IMR-90 (cell line): ENCODE measurements around the gene CFAP58. TPM values are rescaled to one million over a fixed set of nuclear protein-coding genes. Genes with fewer than 3 reads are reported as not detected.

Experiments used
- ATAC-seq: fragments of 200-7000 bp; cut with Tn5 transposase; 2 replicates; pipeline ENCODE4 v1.9.1; 2020; ENCODE audit warnings: low read depth, mild to moderate bottlenecking, moderate library complexity
- BruUV-seq: library from RNA; stranded (reverse); fragments of 400-500 nt; replicated peaks from 2 replicates; lab custom pipeline; 2021; lab: Mats Ljungman, UMichigan
- CTCF ChIA-PET: fragments of 300-600 bp; formaldehyde crosslinking; extraction: SDS; loops from one replicate; lab custom pipeline; 2021; ENCODE audit warnings: antibody characterized with exemption; lab: Yijun Ruan, JAX
- POLR2A ChIA-PET: fragments of 300-600 bp; sonication (Branson Sonifier 250); formaldehyde crosslinking; loops from one replicate; lab custom pipeline; 2022; ENCODE audit warnings: antibody characterized with exemption; ENCODE audit not compliant: unreplicated experiment; lab: Charles Lee
- DNase-seq: peaks from one replicate; pipeline ENCODE4 v3.0.0; 2013
- H2AFZ ChIP-seq: replicated peaks from 2 replicates; pipeline ENCODE3; 2013; ENCODE audit warnings: low read length, mild to moderate bottlenecking; ENCODE audit not compliant: poor library complexity
- H2AK5ac ChIP-seq: 2 replicates; pipeline ENCODE4 v1.6.1; 2013; ENCODE audit warnings: low read depth, low read length, inconsistent platforms
- H2AK9ac ChIP-seq: replicated peaks from 2 replicates; pipeline ENCODE3; 2013; ENCODE audit warnings: mild to moderate bottlenecking, low read depth, low read length, moderate library complexity; ENCODE audit not compliant: poor library complexity
- H2BK120ac ChIP-seq: 2 replicates; pipeline ENCODE4 v1.6.1; 2013; ENCODE audit warnings: low read depth, low read length, inconsistent platforms
- H2BK15ac ChIP-seq: 3 replicates; pipeline ENCODE4 v1.6.1; 2013; ENCODE audit warnings: low read depth, low read length, inconsistent platforms
- H2BK20ac ChIP-seq: 2 replicates; pipeline ENCODE4 v1.6.1; 2013; ENCODE audit warnings: low read depth, mild to moderate bottlenecking, inconsistent platforms, low read length, moderate library complexity
- H2BK5ac ChIP-seq: 2 replicates; pipeline ENCODE4 v1.6.1; 2013; ENCODE audit warnings: mild to moderate bottlenecking, low read depth, low read length, inconsistent platforms; ENCODE audit not compliant: poor library complexity, severe bottlenecking
- H3K14ac ChIP-seq: replicated peaks from 2 replicates; pipeline ENCODE4 v1.6.1; 2013; ENCODE audit warnings: low read depth, low read length, inconsistent platforms
- H3K18ac ChIP-seq: 2 replicates; pipeline ENCODE4 v1.6.1; 2013; ENCODE audit warnings: low read depth, low read length, control low read depth
- H3K23ac ChIP-seq: 2 replicates; pipeline ENCODE4 v1.6.1; 2013; ENCODE audit warnings: low read depth, low read length, inconsistent platforms
- H3K27ac ChIP-seq: 2 replicates; pipeline ENCODE4 v1.5.1; 2013; ENCODE audit warnings: mild to moderate bottlenecking, control low read depth, low read length; ENCODE audit not compliant: insufficient read depth
- H3K27me3 ChIP-seq: 2 replicates; pipeline ENCODE4 v1.6.1; 2013; ENCODE audit warnings: low read length; ENCODE audit not compliant: control insufficient read depth, insufficient read depth
- H3K36me3 ChIP-seq: 2 replicates; pipeline ENCODE4 v1.6.1; 2013; ENCODE audit warnings: low read length, mixed read lengths; ENCODE audit not compliant: control insufficient read depth, insufficient read depth
- H3K4ac ChIP-seq: 2 replicates; pipeline ENCODE4 v1.6.1; 2013; ENCODE audit warnings: low read depth, low read length, inconsistent platforms
- H3K4me1 ChIP-seq: 2 replicates; pipeline ENCODE4 v1.6.1; 2013; ENCODE audit warnings: low read length, mixed read lengths; ENCODE audit not compliant: control insufficient read depth, insufficient read depth
- H3K4me2 ChIP-seq: 2 replicates; pipeline ENCODE4 v1.6.1; 2013; ENCODE audit warnings: low read depth, mild to moderate bottlenecking, control low read depth, low read length, moderate library complexity
- H3K4me3 ChIP-seq: 2 replicates; pipeline ENCODE4 v1.5.1; 2013; ENCODE audit warnings: low read depth, mild to moderate bottlenecking, control low read depth, low read length, moderate library complexity; ENCODE audit not compliant: insufficient read depth
- H3K56ac ChIP-seq: 2 replicates; pipeline ENCODE4 v1.6.1; 2013; ENCODE audit warnings: low read length, inconsistent platforms; ENCODE audit not compliant: insufficient read depth; ENCODE audit errors: extremely low read depth
- H3K79me1 ChIP-seq, 2 experiments: 2 replicates each; pipeline ENCODE4 v1.6.1; 2013; ENCODE audit warnings: low read length in 2 of 2, inconsistent platforms in 1 of 2, low read depth in 1 of 2
- H3K9ac ChIP-seq: 2 replicates; pipeline ENCODE4 v1.6.1; 2013; ENCODE audit warnings: low read depth, low read length, control low read depth
- H3K9me1 ChIP-seq: 2 replicates; pipeline ENCODE4 v1.6.1; 2013; ENCODE audit warnings: low read length, inconsistent platforms; ENCODE audit not compliant: insufficient read depth
- H3K9me3 ChIP-seq: 2 replicates; pipeline ENCODE4 v1.6.1; 2013; ENCODE audit warnings: low read length; ENCODE audit not compliant: control insufficient read depth, insufficient read depth
- H4K20me1 ChIP-seq: 2 replicates; pipeline ENCODE4 v1.6.1; 2013; ENCODE audit warnings: low read length, inconsistent platforms; ENCODE audit not compliant: insufficient read depth
- H4K5ac ChIP-seq: 2 replicates; pipeline ENCODE4 v1.6.1; 2013; ENCODE audit warnings: mild to moderate bottlenecking, low read depth, low read length, control low read depth
- H4K8ac ChIP-seq, 2 experiments: 2 replicates each; pipeline ENCODE4 v1.6.1; 2013; ENCODE audit warnings: low read depth in 2 of 2, low read length in 2 of 2, control low read depth in 1 of 2, inconsistent platforms in 1 of 2
- H4K91ac ChIP-seq: 2 replicates; pipeline ENCODE4 v1.6.1; 2013; ENCODE audit warnings: low read depth, low read length, inconsistent platforms; ENCODE audit not compliant: insufficient read depth
- CEBPB ChIP-seq: IDR thresholded peaks from 2 replicates; pipeline ENCODE4 v1.6.1; 2012; ENCODE audit warnings: low read depth, low read length, improper control_type of control experiment
- CHD1 ChIP-seq: IDR thresholded peaks from 2 replicates; pipeline ENCODE4 v1.6.1; 2012; ENCODE audit warnings: low read depth, low read length, improper control_type of control experiment
- MAFK ChIP-seq: IDR thresholded peaks from 2 replicates; pipeline ENCODE4 v1.6.1; 2012; ENCODE audit warnings: low read depth, low read length, improper control_type of control experiment
- MXI1 ChIP-seq: IDR thresholded peaks from 2 replicates; pipeline ENCODE4 v1.6.1; 2012; ENCODE audit warnings: low read depth, mild to moderate bottlenecking, low read length, moderate library complexity, borderline replicate concordance
- POLR2A ChIP-seq: IDR thresholded peaks from 2 replicates; pipeline ENCODE4 v1.6.1; 2012; ENCODE audit warnings: mild to moderate bottlenecking, low read depth, low read length
- RAD21 ChIP-seq: IDR thresholded peaks from 2 replicates; pipeline ENCODE4 v1.6.1; 2012; ENCODE audit warnings: low read length, improper control_type of control experiment
- RFX5 ChIP-seq: IDR thresholded peaks from 2 replicates; pipeline ENCODE4 v1.8.0; 2012; ENCODE audit warnings: low read depth, mild to moderate bottlenecking, low read length, moderate library complexity
- SMC3 ChIP-seq: fragments of 150-350 bp; IDR thresholded peaks from 2 replicates; pipeline ENCODE4 v1.6.1; 2016; ENCODE audit warnings: low read depth, mild to moderate bottlenecking, antibody characterized with exemption, low read length, moderate library complexity
- WGBS, 2 experiments: methylation state at CpG; one replicate each; pipeline versions ENCODE4 v1.1.5 to v1.1.7; 2013; ENCODE audit warnings: missing lambda C conversion rate in 2 of 2; ENCODE audit not compliant: insufficient read length in 1 of 2; ENCODE audit errors: extremely low coverage in 2 of 2; 5-methylcytosine and 5-hydroxymethylcytosine counted together
- dilution Hi-C: fragments of 300-500 bp; cut with HindIII; formaldehyde crosslinking; loops from one replicate; pipeline ENCODE4 v1.14.3; 2018; ENCODE audit warnings: low sequenced_read_pairs; ENCODE audit not compliant: unreplicated experiment
- in situ Hi-C: fragments of 300-500 bp; cut with MboI; formaldehyde crosslinking; loops from 3 replicates; pipeline ENCODE4 v1.14.3; 2019; ENCODE audit warnings: low sequenced_read_pairs, inconsistent platforms, mixed read lengths
- intact Hi-C: fragments of 100-400 bp; cut with micrococcal nuclease; formaldehyde crosslinking; loops from 2 replicates; pipeline ENCODE4 v1.10.0; 2022
- polyA plus RNA-seq, 3 experiments: library from polyadenylated mRNA; depleted of rRNA; stranded (reverse); fragments of >200 nt; gene quantifications; 2 replicates each; pipeline ENCODE4 v1.2.3, GENCODE V29; 2012; ENCODE audit warnings: low replicate concordance in 1 of 3
- total RNA-seq: library from RNA; depleted of rRNA; stranded (reverse); fragments of >200 nt; gene quantifications from 2 replicates; pipeline ENCODE4 v1.2.3, GENCODE V29; 2012
- TF ChIP-seq, protein P1 (sequence below): fragments of 150-350 bp; IDR thresholded peaks from 2 replicates; pipeline ENCODE4 v1.6.1; 2017; ENCODE audit warnings: mild to moderate bottlenecking, antibody characterized with exemption, low read length, low read depth
- TF ChIP-seq, protein P2 (sequence below): fragments of 150-350 bp; IDR thresholded peaks from 2 replicates; pipeline ENCODE4 v1.6.1; 2016; ENCODE audit warnings: low read depth, mild to moderate bottlenecking, low read length, moderate library complexity, borderline replicate concordance

Gene CFAP58
- total and polyA plus RNA-seq, 2 of the 4 experiments (the other 2 are of a cell fraction), result 0.36 to 0.72 TPM

DNA sequence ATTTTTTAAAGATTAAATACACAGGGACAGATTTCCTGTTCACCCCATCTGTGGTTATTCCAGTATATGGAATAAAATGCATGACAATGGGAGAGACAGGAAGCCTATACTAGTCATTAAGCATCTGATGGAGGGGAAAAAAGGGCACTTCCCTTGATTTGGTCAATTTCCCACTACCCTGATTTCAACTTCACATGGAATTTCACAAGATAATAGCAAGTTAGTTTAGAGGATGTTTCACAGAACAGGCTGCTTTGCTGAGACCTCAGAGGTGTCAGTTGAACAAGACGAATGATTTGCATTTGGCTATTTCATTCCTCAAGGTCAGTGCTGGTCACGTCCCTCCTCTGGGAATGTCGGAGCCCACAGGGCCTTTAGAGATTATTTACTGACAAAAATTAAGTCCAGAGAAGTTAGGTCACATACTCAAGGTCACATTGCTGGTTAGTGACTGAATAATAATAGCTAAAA is 10.7 kb upstream of the CFAP58 start:
- BruUV-seq, result no TSS peak
- no peak overlapping the region for H3K4ac ChIP-seq
- no peak for ATAC-seq
- H4K8ac ChIP-seq, result no peak overlapping the region
- no peak for TF ChIP-seq POLR2A
- TF ChIP-seq MAFK, result no peak
- TF ChIP-seq RAD21, result no peak
- TF ChIP-seq SMC3, result no peak
- TF ChIP-seq RFX5, result no peak
- TF ChIP-seq, protein P1, sequence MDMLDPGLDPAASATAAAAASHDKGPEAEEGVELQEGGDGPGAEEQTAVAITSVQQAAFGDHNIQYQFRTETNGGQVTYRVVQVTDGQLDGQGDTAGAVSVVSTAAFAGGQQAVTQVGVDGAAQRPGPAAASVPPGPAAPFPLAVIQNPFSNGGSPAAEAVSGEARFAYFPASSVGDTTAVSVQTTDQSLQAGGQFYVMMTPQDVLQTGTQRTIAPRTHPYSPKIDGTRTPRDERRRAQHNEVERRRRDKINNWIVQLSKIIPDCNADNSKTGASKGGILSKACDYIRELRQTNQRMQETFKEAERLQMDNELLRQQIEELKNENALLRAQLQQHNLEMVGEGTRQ, result no peak
- TF ChIP-seq MXI1, result no peak
- TF ChIP-seq CEBPB, result no peak
- TF ChIP-seq, protein P2, sequence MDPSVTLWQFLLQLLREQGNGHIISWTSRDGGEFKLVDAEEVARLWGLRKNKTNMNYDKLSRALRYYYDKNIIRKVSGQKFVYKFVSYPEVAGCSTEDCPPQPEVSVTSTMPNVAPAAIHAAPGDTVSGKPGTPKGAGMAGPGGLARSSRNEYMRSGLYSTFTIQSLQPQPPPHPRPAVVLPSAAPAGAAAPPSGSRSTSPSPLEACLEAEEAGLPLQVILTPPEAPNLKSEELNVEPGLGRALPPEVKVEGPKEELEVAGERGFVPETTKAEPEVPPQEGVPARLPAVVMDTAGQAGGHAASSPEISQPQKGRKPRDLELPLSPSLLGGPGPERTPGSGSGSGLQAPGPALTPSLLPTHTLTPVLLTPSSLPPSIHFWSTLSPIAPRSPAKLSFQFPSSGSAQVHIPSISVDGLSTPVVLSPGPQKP, result no peak
- no peak for TF ChIP-seq CHD1
- WGBS, 2 experiments, result 30% methylated on average over 2 of the region's 3 CpGs; no CpG with 5 or more reads in 1 of the 2 experiments
- H2AK9ac ChIP-seq, result no peak overlapping the region
- H3K9me1 ChIP-seq, result peaks cover 10% of the 10 kb centered on the region
- no peak overlapping the region for H2BK5ac ChIP-seq
- no peak overlapping the region for H3K4me3 ChIP-seq
- H3K4me1 ChIP-seq, result peaks cover 10% of the 10 kb centered on the region
- no peak overlapping the region for H3K27ac ChIP-seq
- no peak for DNase-seq
- no peak overlapping the region for H4K5ac ChIP-seq
- no peak overlapping the region for H3K14ac ChIP-seq
- H2BK20ac ChIP-seq, result no peak overlapping the region
- intact Hi-C loops (no loop called here), in situ Hi-C loops (no loop called here), dilution Hi-C loops (no loop called here)
- no peaks in the 10 kb centered on the region for H3K27me3 ChIP-seq
- H2AK5ac ChIP-seq, result no peak overlapping the region
- no peak overlapping the region for H2AFZ ChIP-seq
- ChIA-PET POLR2A (no interaction called here), CTCF (interaction anchor here (1.5 kb wide), 1 partner anchor 52 kb away, joined by 4 read pairs; no protein-coding TSS in a partner anchor)
- no peak overlapping the region for H3K4me2 ChIP-seq
- H4K20me1 ChIP-seq, result no peaks in the 10 kb centered on the region
- H3K79me1 ChIP-seq, result peaks cover 6 to 17% of the 10 kb centered on the region in 2 experiments; a peak in 3 of 4 replicates
- no peaks in the 10 kb centered on the region for H3K9me3 ChIP-seq
- no peaks in the 10 kb centered on the region for H3K36me3 ChIP-seq
- no peak overlapping the region for H2BK15ac ChIP-seq
- no peak overlapping the region; the same call in 1 of the 2 replicates for H3K56ac ChIP-seq
- H4K91ac ChIP-seq, result no peak overlapping the region
- no peak overlapping the region for H3K9ac ChIP-seq
- 0 out of 2 replicates have a peak overlapping the region, but pooled peaks have one; percentile 31 for H3K23ac ChIP-seq
- H3K18ac ChIP-seq, result no peak overlapping the region
- H2BK120ac ChIP-seq, result no peak overlapping the region
